Sciatic nerve (tissue), 2 donors: ENCODE measurements around the gene GRK2. TPM values are rescaled to one million over a fixed set of nuclear protein-coding genes. Genes with fewer than 3 reads are reported as not detected.

Experiments
- ATAC-seq: fragments of 200-7000 bp; cut with Tn5 transposase; one replicate; pipeline ENCODE4 v1.9.1; 2020; ENCODE audit warnings: mild to moderate bottlenecking, moderate library complexity
- DNase-seq: peaks from one replicate; pipeline ENCODE4 v3.0.0-alpha.2; 2020; ENCODE audit warnings: low spot score
- intact Hi-C: fragments of 100-400 bp; cut with DNase I; formaldehyde crosslinking; loops from one replicate; pipeline ENCODE4 v1.14.2; 2022
- total RNA-seq: library from RNA; stranded (reverse); fragmentation: NEBNext Ultra II Directional; extraction: Animal tissue kit (Norgen Biotek cat#: 25700); gene quantifications from one replicate; pipeline ENCODE4 v1.2.1, GENCODE V29; 2021
- donor health status: DM: no; HTN: no; CAD: no.
- donor health status: DM: no; HTN: no; CAD: no.

GRK2 gene
- total RNA-seq, 1 donor from 2014 or later = 61.7 TPM

GRCh38 chr11:67268081-67268961 lies 2.0 kb downstream of the GRK2 start:
- ATAC-seq = no peak
- intact Hi-C loops = no loop called here

GRCh38 chr11:67268962-67269268 lies 2.6 kb downstream of the GRK2 start:
- DNase-seq (peak; percentile 51), ATAC-seq (no peak)
- intact Hi-C loops = no loop called here

More at GRCh38 chr11:67268081-67268961, 2.0 kb downstream of the GRK2 start:
- peak; percentile 55 for DNase-seq

GRCh38 chr11:67269401-67270255 lies 3.4 kb downstream of the GRK2 start:
- ATAC-seq (no peak), DNase-seq (peak; percentile 69)
- intact Hi-C loops = no loop called here

GRCh38 chr11:67270256-67271204 lies 4.3 kb downstream of the GRK2 start:
- DNase-seq (peak; percentile 72), ATAC-seq (peak; percentile 32)
- intact Hi-C loops = no loop called here

GRCh38 chr11:67271205-67271540 lies 4.9 kb downstream of the GRK2 start:
- intact Hi-C loops = no loop called here
- no peak for DNase-seq
- no peak for ATAC-seq

GRCh38 chr11:67271541-67272284 lies 5.4 kb downstream of the GRK2 start:
- intact Hi-C loops = no loop called here
- ATAC-seq (no peak), DNase-seq (peak; percentile 60)

GRCh38 chr11:67272327-67273259 lies 6.3 kb downstream of the GRK2 start:
- peak; percentile 57 for DNase-seq
- no peak for ATAC-seq
- intact Hi-C loops = no loop called here

GRCh38 chr11:67273260-67273990 lies 7.2 kb downstream of the GRK2 start:
- no peak for ATAC-seq

GRCh38 chr11:67274768-67275605 lies 8.7 kb downstream of the GRK2 start:
- DNase-seq = peak; percentile 71
- no peak for ATAC-seq
- intact Hi-C loops = no loop called here

More at GRCh38 chr11:67273260-67273990, 7.2 kb downstream of the GRK2 start:
- DNase-seq = peak; percentile 61
- intact Hi-C loops = no loop called here

GRCh38 chr11:67275606-67276409 lies 9.5 kb downstream of the GRK2 start:
- ATAC-seq = no peak
- peak; percentile 54 for DNase-seq
- intact Hi-C loops = no loop called here

- intact Hi-C loops = no loop called here
- DNase-seq (peak; percentile 69), ATAC-seq (peak; percentile 36)
These were observed 10.5 kb downstream of the GRK2 start for GRCh38 chr11:67276781-67277230.

GRCh38 chr11:67277231-67277961 lies 11.1 kb downstream of the GRK2 start:
- ATAC-seq = peak; percentile 89
- intact Hi-C loops = no loop called here
- DNase-seq = peak; percentile 89

- ATAC-seq = no peak
- DNase-seq = peak; percentile 54
- intact Hi-C loops = no loop called here
These were observed 12.1 kb downstream of the GRK2 start for GRCh38 chr11:67278135-67278938.
